ENCODE measurements around the gene CARMIL3. TPM values are rescaled to one million over a fixed set of nuclear protein-coding genes. Genes with fewer than 3 reads are reported as not detected.

The CARMIL3 gene
- total and polyA plus RNA-seq, 2 of the 8 experiments (the other 6 are each of a cell fraction or from before 2014, with no cell fraction given) = 6.0 to 9.0 TPM

DNA sequence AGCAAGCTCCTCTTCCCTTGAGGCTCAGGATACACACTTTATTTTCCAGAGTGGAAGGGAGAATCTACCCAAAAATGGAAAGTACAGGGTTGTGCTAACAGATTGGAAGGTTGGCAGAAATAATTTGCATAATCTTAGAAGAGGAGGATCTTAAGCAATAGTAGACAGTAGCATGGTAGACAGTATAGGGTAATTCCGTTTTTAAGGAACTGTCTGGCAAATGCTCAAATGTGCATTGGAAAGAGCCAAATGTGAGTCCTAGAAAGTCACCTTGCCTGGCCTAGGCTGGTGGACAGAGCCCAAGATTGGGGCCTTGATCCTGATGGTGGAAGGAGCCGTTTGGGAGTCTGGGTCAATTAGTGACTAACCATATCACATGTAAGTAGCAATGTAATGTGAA is 13.1 kb upstream of the CARMIL3 start:
- Histone ChIP-seq H3K79me1 (ENCODE audit: low read depth, low read length) (no peaks in the 10 kb centered on the region), H3K27ac (ENCODE audit: low read depth, low read length) (no peak overlapping the region), H3K56ac (replicated peaks; ENCODE audit: insufficient read length, low read depth, low read length) (no peak overlapping the region), H4K91ac (replicated peaks; ENCODE audit: insufficient read length, low read length) (no peak overlapping the region), H3K23me2 (ENCODE audit: low read depth, low read length) (no peaks in the 10 kb centered on the region; the same call in 1 of the 2 replicates), H3K23ac (ENCODE audit: insufficient read length) (no peak overlapping the region), H2BK20ac (ENCODE audit: low read length) (no peak overlapping the region), H3K9ac (replicated peaks in 1 of 4; ENCODE audit: extremely low read depth in 1 of 4, low read depth in 3 of 4, low read length in 3 of 4) (no peak overlapping the region), H2BK12ac (ENCODE audit: low read depth, low read length) (no peak overlapping the region), H2BK15ac (ENCODE audit: low read length) (no peak overlapping the region), H3K4ac (replicated peaks; ENCODE audit: insufficient read length, low read depth, low read length) (no peak overlapping the region), H3K4me1 (replicated peaks in 1 of 4; ENCODE audit: control insufficient read depth in 3 of 4, insufficient read depth in 4 of 4, low read length in 3 of 4) (no peaks in the 10 kb centered on the region; a peak in 1 of 7 replicates), H4K8ac (ENCODE audit: extremely low read depth, insufficient read depth, low read length) (no peak overlapping the region), H3K79me2 (ENCODE audit: control insufficient read depth in 1 of 2, insufficient read depth in 2 of 2, low read length in 2 of 2) (no peaks in the 10 kb centered on the region), H3K27me3 (replicated peaks in 1 of 4; ENCODE audit: control insufficient read depth in 3 of 4, extremely low read depth in 1 of 4, insufficient read depth in 3 of 4, low read length in 3 of 4) (no peaks in the 10 kb centered on the region), H2AK5ac (ENCODE audit: low read depth, low read length) (no peak overlapping the region), H3K36me3 (ENCODE audit: control insufficient read depth in 2 of 4, insufficient read depth in 4 of 4, low read length in 3 of 4) (no peaks in the 10 kb centered on the region), H3K14ac (ENCODE audit: insufficient read length) (no peak overlapping the region), H2AFZ (ENCODE audit: low read length) (no peak overlapping the region), H4K5ac (ENCODE audit: insufficient read length, low read depth, low read length) (no peak overlapping the region), H4K20me1 (replicated peaks in 1 of 2; ENCODE audit: control insufficient read depth in 1 of 2, insufficient read depth in 2 of 2, low read length in 2 of 2) (no peaks in the 10 kb centered on the region), H3K4me3 (ENCODE audit: extremely low read depth in 1 of 4, insufficient read depth in 2 of 4, low read depth in 3 of 4, low read length in 4 of 4) (no peak overlapping the region), H3K4me2 (ENCODE audit: insufficient read depth in 1 of 2, low read depth in 2 of 2, low read length in 2 of 2) (no peak overlapping the region), H3K18ac (ENCODE audit: extremely low read depth, low read length) (no peak overlapping the region), H3K9me3 (ENCODE audit: insufficient read depth in 2 of 2, low read depth in 1 of 2, low read length in 1 of 2) (no peaks in the 10 kb centered on the region), H2BK120ac (replicated peaks; ENCODE audit: low read depth, low read length) (no peak overlapping the region), H2BK5ac (ENCODE audit: low read depth, low read length) (no peak overlapping the region)
- CTCF ChIA-PET (ENCODE audit: partially characterized antibody) = interaction anchor here (0.6 to 7.1 kb wide), 8 partner anchors 10 to 227 kb away, joined by 3 to 33 read pairs (median 4); no protein-coding TSS in a partner anchor
- POLR2A ChIA-PET (ENCODE audit: partially characterized antibody) = interaction anchor here (1.3 kb wide), 1 partner anchor 12 kb away, joined by 3 read pairs; the partner anchor contains the start of gene CARMIL3
- FAIRE-seq = no peak
- 78% methylated on average over 2 of the region's 2 CpGs; no CpG with 5 or more reads in 1 of the 2 experiments for WGBS, 2 experiments (ENCODE audit: extremely low coverage in 1 of 2, insufficient coverage in 1 of 2, insufficient read length in 1 of 2, insufficient replicate concordance in 2 of 2, low coverage in 1 of 2, low lambda C conversion rate in 2 of 2, missing lambda C conversion rate in 1 of 2)
- no peak for DNase-seq (ENCODE audit: low read depth in 1 of 2, low spot score in 2 of 2)
- TF ChIP-seq CBX8 (IDR thresholded peaks at IDR 0.05; ENCODE audit: borderline replicate concordance, low read depth, low read length) (no peak), MAFK (IDR thresholded peaks at IDR 0.05; ENCODE audit: low read depth, low read length) (no peak), SIN3A (conservative IDR thresholded peaks at IDR 0.05 in 1 of 2, IDR thresholded peaks at IDR 0.05 in 1 of 2; ENCODE audit: low read depth in 1 of 2, low read length in 2 of 2) (no peak), SIRT6 (IDR thresholded peaks at IDR 0.05; ENCODE audit: low read length) (no peak), RNF2 (IDR thresholded peaks at IDR 0.05; ENCODE audit: borderline replicate concordance, low read depth, low read length, missing control alignments, poor library complexity, severe bottlenecking) (no peak), KDM4A (IDR thresholded peaks at IDR 0.05; ENCODE audit: low read depth, low read length, severe bottlenecking) (no peak), TAF1 (IDR thresholded peaks at IDR 0.05; ENCODE audit: low read depth, low read length) (no peak), SP1 (IDR thresholded peaks at IDR 0.05; ENCODE audit: low read depth, low read length) (no peak), CEBPB (IDR thresholded peaks at IDR 0.05; ENCODE audit: low read depth, low read length) (no peak), CTCF (IDR thresholded peaks at IDR 0.05; ENCODE audit: control extremely low read depth in 1 of 3, insufficient read depth in 1 of 3, low read depth in 1 of 3, low read length in 3 of 3) (no peak), ZNF274 (IDR thresholded peaks at IDR 0.05; ENCODE audit: borderline replicate concordance, extremely low read depth, low read length) (no peak)

All from H1 (cell line).